HG03025 (cell line): Measurements from ENCODE around the gene OTOL1.
"Not testable (repeated sequence)": the region's sequence is repeated elsewhere in the genome, so short reads cannot be mapped to it uniquely, and the experiment has no call there.

Experiments
- ATAC-seq: cut with Tn5 transposase; IDR thresholded peaks from one replicate; pipeline ENCODE4 v1.9.1; 2021; ENCODE audit warnings: mild to moderate bottlenecking, moderate library complexity; ENCODE audit not compliant: unreplicated experiment, low FRiP score

The OTOL1 gene

GRCh38 chr3:161496508-161496907 is at the start of gene OTOL1:
Gene OTOL1, plus strand, starts transcription at chr3:161496808. Its CDS starts 0 bp downstream, at chr3:161496808.
- no peak for ATAC-seq

GRCh38 chr3:161449785-161450184 is 46.8 kb upstream of the OTOL1 start:
- ATAC-seq: no peak

GRCh38 chr3:161452179-161452578 is 44.4 kb upstream of the OTOL1 start:
- no peak for ATAC-seq

GRCh38 chr3:161454615-161455014 is 42.0 kb upstream of the OTOL1 start:
- no peak for ATAC-seq

- no peak for ATAC-seq
Measured at GRCh38 chr3:161455962-161456361, 40.6 kb upstream of the OTOL1 start.

- no peak for ATAC-seq
Measured at GRCh38 chr3:161462138-161462537, 34.5 kb upstream of the OTOL1 start.

GRCh38 chr3:161471211-161471610 is 25.4 kb upstream of the OTOL1 start:
- no peak for ATAC-seq

- ATAC-seq: no peak
Measured at GRCh38 chr3:161474139-161474538, 22.5 kb upstream of the OTOL1 start.

- no peak for ATAC-seq
Measured at GRCh38 chr3:161474741-161475140, 21.9 kb upstream of the OTOL1 start.

- ATAC-seq: no peak
Measured at GRCh38 chr3:161475206-161475605, 21.4 kb upstream of the OTOL1 start.

GRCh38 chr3:161475905-161476304 is 20.7 kb upstream of the OTOL1 start:
- ATAC-seq: no peak

GRCh38 chr3:161484226-161484625 is 12.4 kb upstream of the OTOL1 start:
- ATAC-seq: no peak

GRCh38 chr3:161488284-161488683 is 8.3 kb upstream of the OTOL1 start:
- ATAC-seq: not testable (repeated sequence)

- peak; percentile 100 for ATAC-seq
Measured at GRCh38 chr3:161489395-161489794, 7.2 kb upstream of the OTOL1 start.

GRCh38 chr3:161490845-161491244 is 5.8 kb upstream of the OTOL1 start:
- ATAC-seq: not testable (repeated sequence)

GRCh38 chr3:161498259-161498921 is 1.8 kb downstream of the OTOL1 start:
- ATAC-seq: no peak

- no peak for ATAC-seq
Measured at GRCh38 chr3:161500068-161500796, 3.6 kb downstream of the OTOL1 start.

GRCh38 chr3:161503271-161503670 is 6.7 kb downstream of the OTOL1 start:
- ATAC-seq: no peak

- peak; percentile 79 for ATAC-seq
Measured at GRCh38 chr3:161508852-161509477, 12.4 kb downstream of the OTOL1 start.

- no peak for ATAC-seq
Measured at GRCh38 chr3:161510510-161511260, 14.1 kb downstream of the OTOL1 start.

- ATAC-seq: no peak
Measured at GRCh38 chr3:161523916-161524315, 27.3 kb downstream of the OTOL1 start.
